Retina (tissue), 1 donor: ENCODE measurements around the gene ROCK2.
A peak's percentile ranks its signal among the peaks of the same experiment; 100 is the strongest.

Experiments used
- DNase-seq: peaks from one replicate; pipeline ENCODE4 v3.0.0-alpha.2; 2016

ROCK2 gene

GRCh38 chr2:11366326-11366741, 21.9 kb upstream of the ROCK2 start:
- no peak for DNase-seq

- no peak for DNase-seq
Measured at GRCh38 chr2:11365096-11365879, 20.9 kb upstream of the ROCK2 start.

DNA sequence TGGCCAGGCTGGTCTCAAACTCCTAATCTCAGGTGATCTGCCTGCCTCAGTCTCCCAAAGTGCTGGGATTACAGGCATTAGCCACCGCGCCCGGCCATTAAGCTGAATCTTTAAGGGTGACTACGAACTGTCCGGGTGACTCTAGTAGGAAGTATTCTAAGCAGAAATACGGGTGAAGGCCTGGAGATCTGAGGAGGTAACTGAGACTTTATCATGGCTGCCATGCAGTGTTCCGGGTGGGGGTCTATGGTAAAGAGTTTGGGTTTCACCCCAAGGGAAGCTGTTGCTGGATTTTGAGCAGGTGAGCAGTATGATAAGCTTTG, 20.1 kb upstream of the ROCK2 start:
- no peak for DNase-seq

DNA sequence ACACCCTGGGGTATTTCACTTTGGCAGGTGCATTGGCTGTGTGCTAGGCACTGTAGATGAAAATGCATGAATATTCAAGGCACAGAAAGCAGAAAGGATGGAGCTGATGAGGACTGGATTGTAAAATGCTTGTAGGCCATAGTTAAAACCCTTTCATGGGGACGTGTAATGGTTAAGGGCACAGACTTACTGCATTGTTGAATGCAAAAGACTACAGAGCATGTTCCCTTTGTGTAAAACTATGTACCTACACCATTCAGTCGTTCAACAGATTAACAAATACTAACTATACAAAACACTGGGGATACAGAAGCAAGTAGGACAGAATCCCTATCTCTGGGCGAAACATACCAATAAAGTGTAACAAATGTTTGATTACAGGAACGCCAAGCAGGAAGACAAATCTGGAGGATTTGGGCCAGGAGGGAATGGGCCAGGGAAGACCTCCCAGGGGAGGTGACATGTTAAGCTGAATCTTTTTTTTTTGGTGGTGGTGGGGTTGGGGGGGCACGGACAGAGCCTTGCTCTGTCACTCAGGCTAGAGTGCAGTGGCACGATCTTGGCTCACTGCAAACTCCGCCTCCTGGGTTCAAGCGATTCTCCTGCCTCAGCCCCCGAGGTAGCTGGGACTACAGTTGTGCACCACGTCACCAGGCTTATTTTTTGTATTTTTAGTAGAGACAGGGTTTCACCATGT, 19.6 kb upstream of the ROCK2 start:
- no peak for DNase-seq

GRCh38 chr2:11359865-11360264, 15.4 kb upstream of the ROCK2 start:
- DNase-seq: no peak

- DNase-seq: no peak
Measured at GRCh38 chr2:11357428-11357972, 13.1 kb upstream of the ROCK2 start.

GRCh38 chr2:11356764-11357163, 12.3 kb upstream of the ROCK2 start:
- DNase-seq: no peak

- DNase-seq: no peak
Measured at GRCh38 chr2:11355194-11356053, 11.0 kb upstream of the ROCK2 start.

- DNase-seq: no peak
Measured at GRCh38 chr2:11354363-11355154, 10.1 kb upstream of the ROCK2 start.

DNA sequence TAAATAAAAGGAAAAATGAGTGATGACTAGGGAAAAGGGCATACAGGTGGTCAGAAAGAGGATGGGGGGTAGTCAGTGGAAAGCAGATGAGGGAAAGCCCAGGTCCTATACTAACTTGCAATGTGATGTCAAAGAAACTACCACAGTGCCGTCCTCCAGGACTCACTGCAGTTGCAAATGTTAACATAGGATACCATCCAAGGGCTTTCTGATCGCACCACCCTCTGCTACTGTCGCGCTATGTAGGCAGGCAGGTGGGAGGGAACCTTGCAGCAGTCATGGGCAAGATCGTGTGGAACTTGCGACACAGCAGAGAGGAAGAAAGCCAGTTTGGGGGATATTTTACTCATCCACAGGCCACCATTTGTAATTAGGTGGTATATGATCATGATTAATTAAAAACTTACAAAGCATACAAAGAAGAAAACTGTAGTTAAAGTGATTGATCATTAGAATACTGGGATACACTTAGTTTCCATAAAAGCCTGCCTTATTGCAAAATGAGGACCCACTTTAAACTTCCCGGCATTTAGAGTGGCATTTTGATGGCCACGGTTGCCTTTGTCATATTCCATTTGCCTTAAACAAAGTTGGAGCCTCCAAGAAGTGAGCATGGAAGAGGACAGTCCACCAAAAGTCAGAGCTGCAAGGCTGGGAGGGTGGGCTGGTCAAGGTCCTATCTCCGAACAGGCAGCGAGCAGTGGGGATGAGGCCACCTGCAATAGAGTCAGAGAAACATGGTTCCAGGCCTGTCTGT, 8.5 kb upstream of the ROCK2 start:
- no peak for DNase-seq

DNA sequence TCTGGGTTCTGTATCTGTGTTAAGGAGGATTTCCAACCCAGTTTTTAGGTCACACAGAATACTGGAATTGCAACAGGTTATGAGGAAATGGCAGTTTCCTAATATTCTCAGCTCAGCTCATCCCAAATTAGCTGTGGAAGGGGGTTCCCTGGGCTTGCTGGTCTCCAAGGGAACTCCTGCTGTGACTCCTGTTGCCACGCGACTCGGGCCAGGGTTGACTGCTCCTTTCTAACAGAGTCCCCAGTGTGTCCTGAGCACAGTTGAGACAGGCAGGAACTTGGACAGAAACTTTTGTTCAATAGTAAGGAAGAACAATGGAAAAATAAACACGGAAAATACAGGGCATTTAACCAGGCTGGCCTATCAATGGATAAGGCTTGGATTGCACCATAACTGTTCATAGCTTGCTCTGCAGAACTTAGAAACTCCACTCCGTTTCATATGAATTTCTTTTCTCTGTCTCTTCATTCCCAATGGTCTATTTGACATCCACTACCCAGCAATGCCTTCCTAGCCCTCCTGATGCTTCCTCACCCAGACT, 3.8 kb upstream of the ROCK2 start:
- peak; percentile 40 for DNase-seq

DNA sequence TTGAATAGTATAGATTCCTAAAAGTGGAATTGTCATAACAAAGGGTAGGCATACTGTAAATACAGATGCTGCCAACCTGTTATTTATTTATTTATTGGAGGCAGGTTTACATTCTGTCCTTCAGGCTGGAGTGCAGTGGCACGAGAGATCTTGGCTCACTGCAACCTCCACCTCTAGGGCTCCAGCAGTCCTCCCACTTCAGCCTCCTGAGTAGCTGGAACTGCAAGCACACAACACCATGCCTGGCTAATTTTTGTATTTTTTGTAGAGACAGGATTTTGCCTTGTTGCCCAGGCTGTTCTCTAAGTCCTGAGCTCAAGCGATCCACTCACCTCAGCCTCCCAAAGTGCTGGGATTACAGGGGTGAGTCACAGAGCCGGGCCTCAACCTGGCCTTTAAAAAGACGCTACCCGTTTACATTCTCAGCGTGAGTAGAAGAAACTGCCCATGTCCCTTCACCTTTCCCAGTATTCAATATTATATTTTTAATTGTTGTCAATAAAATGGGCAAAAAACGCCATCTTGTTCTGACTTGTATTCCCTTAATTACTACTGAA, 3.0 kb upstream of the ROCK2 start:
- DNase-seq: no peak

GRCh38 chr2:11346023-11346482, 1.6 kb upstream of the ROCK2 start:
- peak; percentile 36 for DNase-seq

DNA sequence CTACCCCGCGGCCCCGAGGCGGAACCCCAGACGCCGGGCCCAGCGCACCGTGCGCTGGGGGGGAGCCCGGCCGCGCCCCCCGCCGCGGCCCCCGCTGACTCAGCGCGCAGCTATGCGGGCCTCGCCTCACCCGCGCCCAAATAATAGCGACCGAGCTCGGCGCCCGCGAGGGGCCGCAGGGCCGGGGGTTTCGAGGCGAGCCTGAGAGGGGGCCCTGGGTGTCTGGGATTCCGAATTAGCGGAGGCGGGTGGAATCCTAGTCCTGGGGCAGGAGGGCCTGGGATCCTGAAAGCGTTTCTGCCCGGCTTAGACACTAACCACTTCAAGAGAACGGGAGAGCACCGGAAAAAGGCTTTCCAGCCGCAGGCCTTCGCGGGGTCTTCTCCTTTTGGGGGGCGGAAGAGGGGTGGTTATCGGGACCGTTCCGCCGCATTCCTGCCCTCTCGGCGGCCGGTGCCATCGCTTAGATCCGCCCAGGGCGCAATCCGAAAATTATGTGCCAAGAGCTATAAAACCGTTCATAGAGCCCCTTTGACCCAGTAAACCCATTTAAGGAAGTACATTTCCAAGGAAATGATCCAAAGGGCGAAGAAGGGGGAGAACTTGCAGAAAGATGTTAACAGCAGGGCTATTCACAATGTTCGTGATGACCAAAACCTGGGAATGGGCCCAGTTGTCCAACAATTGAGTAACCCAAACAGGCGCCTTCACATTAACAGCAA, 681 bp upstream of the ROCK2 start:
- DNase-seq: peak; percentile 85

DNA sequence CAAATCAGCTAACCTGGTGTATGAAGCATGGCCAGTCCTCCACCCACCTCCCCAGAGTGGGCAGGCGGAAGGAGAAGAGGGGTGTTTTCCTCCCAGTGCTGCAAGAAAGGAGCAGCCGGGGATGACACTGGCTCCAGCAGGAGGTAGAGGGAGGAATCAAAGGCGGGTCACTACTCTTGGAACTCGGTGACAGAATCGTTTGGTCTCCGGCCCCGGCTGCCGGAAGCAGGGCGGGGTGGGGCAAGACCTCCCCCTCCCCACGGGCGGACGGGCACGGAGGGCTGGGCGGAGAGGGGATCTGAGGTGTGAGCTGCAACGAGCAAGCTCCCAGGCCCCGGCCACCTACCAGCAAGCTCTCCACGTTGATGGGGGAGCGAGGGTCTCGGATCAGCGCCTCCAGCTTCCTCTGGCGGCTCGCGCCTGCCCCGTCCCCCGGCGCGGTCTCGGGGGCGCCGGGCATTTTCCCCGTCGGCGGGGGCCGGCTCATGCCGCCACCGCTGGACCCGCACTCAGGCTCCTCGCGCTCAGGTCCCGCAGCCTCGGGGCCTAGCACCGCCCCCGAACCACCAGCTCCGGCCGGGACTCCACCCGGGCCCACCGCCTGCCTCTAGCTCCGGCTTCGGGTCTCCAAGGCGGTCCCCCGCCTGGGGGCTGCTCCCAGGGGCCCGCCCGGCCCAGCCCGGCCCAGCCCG, 640 bp downstream of the ROCK2 start:
- peak; percentile 90 for DNase-seq

DNA sequence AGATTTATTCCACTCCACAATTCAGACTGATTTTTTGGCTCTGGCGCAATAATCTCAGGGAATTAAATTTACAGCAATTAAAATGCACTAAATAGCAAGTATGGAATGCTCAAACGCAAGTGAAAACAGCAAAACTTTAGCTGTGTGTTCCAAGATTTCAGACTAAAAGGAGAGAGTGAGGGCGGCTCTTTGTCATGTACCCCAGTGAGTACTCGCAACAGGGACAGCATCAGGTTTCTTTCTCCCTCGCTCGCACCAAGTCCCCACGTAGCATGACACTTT, 1.1 kb downstream of the ROCK2 start:
- DNase-seq: no peak

- DNase-seq: peak; percentile 40
Measured at GRCh38 chr2:11342551-11343367, 1.7 kb downstream of the ROCK2 start.

GRCh38 chr2:11340717-11341116, 3.7 kb downstream of the ROCK2 start:
- no peak for DNase-seq

- DNase-seq: no peak
Measured at GRCh38 chr2:11339508-11340083, 4.8 kb downstream of the ROCK2 start.
